ENCODE measurements around the gene SERF2.

DNA sequence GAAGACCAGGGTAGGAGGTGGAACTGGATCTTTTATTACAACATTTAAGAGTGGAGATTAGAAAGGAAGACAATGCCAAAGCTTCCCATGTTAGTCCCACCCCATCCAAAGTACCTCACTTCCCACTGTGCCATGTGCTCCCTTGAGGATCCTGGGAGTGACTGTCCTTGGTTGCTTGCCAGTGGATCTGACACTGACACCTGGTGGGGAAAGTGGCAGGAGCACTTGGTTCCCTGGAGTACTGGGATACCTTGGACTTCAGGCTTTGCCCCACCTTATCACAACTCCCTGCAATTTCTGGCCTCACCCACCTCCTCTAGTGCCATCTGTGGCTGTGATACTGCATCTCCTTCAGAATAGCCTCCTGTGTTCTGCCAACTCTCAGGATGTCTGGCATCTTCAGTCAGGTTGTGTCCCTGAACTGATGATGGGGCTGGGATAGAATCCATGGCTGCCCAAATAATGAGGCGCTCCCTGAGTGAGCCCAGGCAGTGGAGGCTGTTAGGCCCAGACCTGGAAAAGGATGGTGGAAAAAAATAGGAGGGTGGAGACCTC lies 16.6 kb upstream of the SERF2 start:
- peak; percentile 82 for TF ChIP-seq CTCF (IDR thresholded peaks at IDR 0.05)
- TF ChIP-seq, protein P1, sequence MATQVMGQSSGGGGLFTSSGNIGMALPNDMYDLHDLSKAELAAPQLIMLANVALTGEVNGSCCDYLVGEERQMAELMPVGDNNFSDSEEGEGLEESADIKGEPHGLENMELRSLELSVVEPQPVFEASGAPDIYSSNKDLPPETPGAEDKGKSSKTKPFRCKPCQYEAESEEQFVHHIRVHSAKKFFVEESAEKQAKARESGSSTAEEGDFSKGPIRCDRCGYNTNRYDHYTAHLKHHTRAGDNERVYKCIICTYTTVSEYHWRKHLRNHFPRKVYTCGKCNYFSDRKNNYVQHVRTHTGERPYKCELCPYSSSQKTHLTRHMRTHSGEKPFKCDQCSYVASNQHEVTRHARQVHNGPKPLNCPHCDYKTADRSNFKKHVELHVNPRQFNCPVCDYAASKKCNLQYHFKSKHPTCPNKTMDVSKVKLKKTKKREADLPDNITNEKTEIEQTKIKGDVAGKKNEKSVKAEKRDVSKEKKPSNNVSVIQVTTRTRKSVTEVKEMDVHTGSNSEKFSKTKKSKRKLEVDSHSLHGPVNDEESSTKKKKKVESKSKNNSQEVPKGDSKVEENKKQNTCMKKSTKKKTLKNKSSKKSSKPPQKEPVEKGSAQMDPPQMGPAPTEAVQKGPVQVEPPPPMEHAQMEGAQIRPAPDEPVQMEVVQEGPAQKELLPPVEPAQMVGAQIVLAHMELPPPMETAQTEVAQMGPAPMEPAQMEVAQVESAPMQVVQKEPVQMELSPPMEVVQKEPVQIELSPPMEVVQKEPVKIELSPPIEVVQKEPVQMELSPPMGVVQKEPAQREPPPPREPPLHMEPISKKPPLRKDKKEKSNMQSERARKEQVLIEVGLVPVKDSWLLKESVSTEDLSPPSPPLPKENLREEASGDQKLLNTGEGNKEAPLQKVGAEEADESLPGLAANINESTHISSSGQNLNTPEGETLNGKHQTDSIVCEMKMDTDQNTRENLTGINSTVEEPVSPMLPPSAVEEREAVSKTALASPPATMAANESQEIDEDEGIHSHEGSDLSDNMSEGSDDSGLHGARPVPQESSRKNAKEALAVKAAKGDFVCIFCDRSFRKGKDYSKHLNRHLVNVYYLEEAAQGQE (IDR thresholded peaks at IDR 0.05; ENCODE audit: insufficient read depth in 1 of 2, low read depth in 2 of 2, low read length in 1 of 2): no peak
- TF ChIP-seq POLR2AphosphoS5 (IDR thresholded peaks at IDR 0.05; ENCODE audit: low read depth, low read length): peak; percentile 47
